GM12873 (cell line): Measurements from ENCODE around the gene HES6.

Source experiments
- CTCF ChIP-seq: IDR thresholded peaks from 2 replicates; pipeline ENCODE4 v1.5.1; 2012; ENCODE audit warnings: low read depth, mild to moderate bottlenecking, moderate library complexity, low read length, control low read depth; ENCODE audit not compliant: insufficient read depth; ENCODE audit errors: missing control alignments

The HES6 gene

GRCh38 chr2:238235331-238235732, 4.5 kb downstream of the HES6 start:
- no peak for TF ChIP-seq CTCF

GRCh38 chr2:238233625-238234024, 6.2 kb downstream of the HES6 start:
- no peak for TF ChIP-seq CTCF

GRCh38 chr2:238231809-238232208, 8.0 kb downstream of the HES6 start:
- TF ChIP-seq CTCF: no peak

GRCh38 chr2:238231251-238231793, 8.5 kb downstream of the HES6 start:
- no peak for TF ChIP-seq CTCF

GRCh38 chr2:238230699-238231098, 9.1 kb downstream of the HES6 start:
- no peak for TF ChIP-seq CTCF

GRCh38 chr2:238228700-238229099, 11.1 kb downstream of the HES6 start:
- no peak for TF ChIP-seq CTCF

GRCh38 chr2:238227587-238228032, 12.2 kb downstream of the HES6 start:
- no peak for TF ChIP-seq CTCF
